Right lobe of liver (tissue), 6 donors: ENCODE results near the gene ADAM11. TPM values are rescaled to one million over a fixed set of nuclear protein-coding genes. Genes with fewer than 3 reads are reported as not detected.
A peak's percentile ranks its signal among the peaks of the same experiment; 100 is the strongest.

Source experiments
- ATAC-seq, 4 donors: fragments of 200-7000 bp; cut with Tn5 transposase; one replicate each; pipeline ENCODE4 v1.9.1; 2020; ENCODE audit warnings: mild to moderate bottlenecking in 4 of 4, moderate library complexity in 4 of 4
- DNase-seq, 3 donors: peaks; one replicate each; pipeline ENCODE4 v3.0.0-alpha.2; 2020
- H3K27ac ChIP-seq, 3 donors: fragments of 200-600 bp; one replicate each; pipeline ENCODE4 v1.8.0; 2022
- H3K27me3 ChIP-seq, 2 donors: fragments of 200-600 bp; one replicate each; pipeline ENCODE4 v1.8.0; 2022
- H3K36me3 ChIP-seq, 4 donors: fragments of 200-600 bp; sonication (generic) in 1 of 4; one replicate each; pipeline versions ENCODE4 v1.5.1 to v1.8.0; 2017 to 2022; ENCODE audit warnings: control low read depth in 1 of 4
- H3K4me1 ChIP-seq, 4 donors: fragments of 200-600 bp; sonication (generic) in 1 of 4; one replicate each; pipeline versions ENCODE4 v1.5.1 to v1.8.0; 2017 to 2022; ENCODE audit warnings: control low read depth in 1 of 4
- H3K4me3 ChIP-seq, 3 donors: fragments of 200-600 bp; one replicate each; pipeline ENCODE4 v1.8.0; 2022
- H3K9me3 ChIP-seq, 4 donors: fragments of 200-600 bp; sonication (generic) in 1 of 4; one replicate each; pipeline versions ENCODE4 v1.5.1 to v1.8.0; 2017 to 2022; ENCODE audit warnings: control low read depth in 1 of 4
- POLR2A ChIP-seq: fragments of 450-650 bp; IDR thresholded peaks from one replicate; pipeline ENCODE4 v1.6.1; 2017; ENCODE audit warnings: antibody characterized with exemption, mild to moderate bottlenecking
- WGBS: methylation state at CpG from one replicate; pipeline ENCODE4 v1.1.6; 2018; ENCODE audit warnings: low coverage, low lambda C conversion rate; ENCODE audit not compliant: insufficient coverage; ENCODE audit errors: missing lambda C conversion rate; 5-methylcytosine and 5-hydroxymethylcytosine counted together
- intact Hi-C, 2 donors: fragments of 100-400 bp; cut with DNase I; formaldehyde crosslinking; loops; one replicate each; pipeline versions ENCODE4 v1.11.2 to v1.14.1; 2022
- total RNA-seq, 6 experiments: library from RNA; depleted of rRNA in 2 of 6; stranded (reverse); fragments of >200 nt in 2 of 6; fragmentation: NEBNext Ultra II Directional in 3 of 6; extraction: Animal tissue kit (Norgen Biotek cat#: 25700) in 3 of 6; gene quantifications; one replicate each; pipeline versions ENCODE4 v1.1.0 to v1.2.4, GENCODE V29; 2016 to 2023
- TF ChIP-seq, protein P1 (sequence below), 4 donors: fragments of 200-600 bp in 3 of 4; fragments of 450-650 bp in 1 of 4; IDR thresholded peaks; one replicate each; pipeline versions ENCODE4 v1.5.1 to v1.8.0; 2016 to 2022; ENCODE audit warnings: antibody characterized with exemption in 4 of 4, mild to moderate bottlenecking in 2 of 4
- donor health status: DM: no; HTN: yes; CAD: no.
- donor health status: DM: no; HTN: no; CAD: no.
- donor health status: DM: no; HTN: no; CAD: no.
- donor health status: DM: no; HTN: yes; CAD: no.
- donor health status: DM: no; HTN: yes; CAD: no.

Gene ADAM11
- total RNA-seq, 6 experiments from 2014 or later, result 0.04 to 0.12 (median 0.08) TPM; not detected in 2

- no peaks in the 10 kb centered on the region for H3K36me3 ChIP-seq
- peaks cover 0 to 13% of the 10 kb centered on the region in 2 donors for H3K27me3 ChIP-seq
- ATAC-seq (peak in 2 of 4 donors; percentile 7 to 18), DNase-seq (no peak)
- peaks cover 0 to 9% (median 0%) of the 10 kb centered on the region in 4 donors for H3K4me1 ChIP-seq
- H3K9me3 ChIP-seq, result no peaks in the 10 kb centered on the region
- TF ChIP-seq POLR2A, result no peak
- TF ChIP-seq, protein P1, sequence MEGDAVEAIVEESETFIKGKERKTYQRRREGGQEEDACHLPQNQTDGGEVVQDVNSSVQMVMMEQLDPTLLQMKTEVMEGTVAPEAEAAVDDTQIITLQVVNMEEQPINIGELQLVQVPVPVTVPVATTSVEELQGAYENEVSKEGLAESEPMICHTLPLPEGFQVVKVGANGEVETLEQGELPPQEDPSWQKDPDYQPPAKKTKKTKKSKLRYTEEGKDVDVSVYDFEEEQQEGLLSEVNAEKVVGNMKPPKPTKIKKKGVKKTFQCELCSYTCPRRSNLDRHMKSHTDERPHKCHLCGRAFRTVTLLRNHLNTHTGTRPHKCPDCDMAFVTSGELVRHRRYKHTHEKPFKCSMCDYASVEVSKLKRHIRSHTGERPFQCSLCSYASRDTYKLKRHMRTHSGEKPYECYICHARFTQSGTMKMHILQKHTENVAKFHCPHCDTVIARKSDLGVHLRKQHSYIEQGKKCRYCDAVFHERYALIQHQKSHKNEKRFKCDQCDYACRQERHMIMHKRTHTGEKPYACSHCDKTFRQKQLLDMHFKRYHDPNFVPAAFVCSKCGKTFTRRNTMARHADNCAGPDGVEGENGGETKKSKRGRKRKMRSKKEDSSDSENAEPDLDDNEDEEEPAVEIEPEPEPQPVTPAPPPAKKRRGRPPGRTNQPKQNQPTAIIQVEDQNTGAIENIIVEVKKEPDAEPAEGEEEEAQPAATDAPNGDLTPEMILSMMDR (IDR thresholded peaks at IDR 0.05), result no peak
- 90% methylated on average over 2 of the region's 10 CpGs for WGBS
- no peak overlapping the region for H3K4me3 ChIP-seq
- no peak overlapping the region for H3K27ac ChIP-seq
- intact Hi-C loops, result no loop called here
Observed at GRCh38 chr17:44757045-44757917, 1.5 kb upstream of the ADAM11 start.

DNA sequence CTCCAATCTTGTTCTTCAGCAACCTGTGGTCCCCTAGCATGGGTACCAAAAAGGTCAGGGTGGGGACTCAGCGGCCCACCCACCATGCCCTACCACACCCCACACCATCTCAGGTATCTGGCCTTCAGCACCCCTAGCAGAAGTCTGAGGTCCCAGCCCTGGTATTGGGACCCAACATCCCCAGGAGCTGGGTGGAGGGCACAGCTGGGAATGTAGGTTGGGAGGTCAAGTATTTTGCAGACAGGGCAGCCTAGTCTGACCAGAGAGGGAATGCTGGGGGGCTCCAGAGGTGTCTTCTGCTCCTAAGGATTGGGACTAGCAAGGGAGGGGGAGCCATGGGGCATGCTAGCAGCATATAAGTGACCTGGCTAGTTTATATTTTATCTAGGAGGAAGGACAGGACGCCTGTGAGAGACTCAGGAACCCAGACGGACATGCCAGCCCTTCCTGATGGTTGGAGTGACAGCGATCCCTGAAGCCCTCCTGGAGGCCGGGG, 822 bp upstream of the ADAM11 start:
- Histone ChIP-seq H3K4me3 (no peak overlapping the region), H3K27me3 (peaks cover 0 to 13% of the 10 kb centered on the region in 2 donors)

DNA sequence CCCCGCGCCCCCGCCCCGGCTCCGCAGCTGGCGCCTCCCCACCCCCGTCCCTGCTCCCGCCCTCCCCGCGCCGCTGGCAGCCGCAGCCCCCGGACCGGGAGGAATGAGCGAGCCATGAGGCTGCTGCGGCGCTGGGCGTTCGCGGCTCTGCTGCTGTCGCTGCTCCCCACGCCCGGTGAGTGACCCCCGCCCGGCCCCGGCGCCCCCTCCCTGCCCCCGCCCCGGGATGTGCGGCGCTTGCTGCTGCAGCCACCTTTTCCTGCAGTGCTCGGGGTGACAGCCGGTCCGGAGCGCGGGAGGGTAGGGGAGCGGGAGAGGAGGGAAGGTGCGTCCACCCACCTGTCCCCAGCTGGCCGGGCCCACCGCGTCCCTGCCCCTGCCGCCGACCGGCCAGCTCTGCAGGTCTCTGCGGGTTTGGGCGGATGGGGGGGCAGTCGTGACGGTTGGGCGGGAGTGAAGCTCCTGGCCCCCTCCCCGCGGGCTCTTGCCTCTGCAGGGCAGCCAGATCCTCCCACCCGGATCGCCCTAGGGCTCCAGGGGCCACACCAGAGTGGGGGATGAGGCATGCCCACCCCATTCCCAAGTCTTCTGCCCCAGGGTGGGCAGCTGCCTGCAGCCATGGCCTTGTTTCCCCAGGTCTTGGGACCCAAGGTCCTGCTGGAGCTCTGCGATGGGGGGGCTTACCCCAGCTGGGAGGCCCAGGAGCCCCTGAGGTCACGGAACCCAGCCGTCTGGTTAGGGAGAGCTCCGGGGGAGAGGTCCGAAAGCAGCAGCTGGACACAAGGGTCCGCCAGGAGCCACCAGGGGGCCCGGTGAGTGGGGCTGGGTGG, 513 bp downstream of the ADAM11 start:
- no peaks in the 10 kb centered on the region for H3K9me3 ChIP-seq
- no peak for TF ChIP-seq POLR2A
- TF ChIP-seq, protein P1 (IDR thresholded peaks at IDR 0.05), result no peak
- H3K27me3 ChIP-seq, result peaks cover 0 to 13% of the 10 kb centered on the region in 2 donors
- peak overlapping the region in 1 of 3 donors; percentile 29 for H3K4me3 ChIP-seq
- 55% methylated on average over 6 of the region's 60 CpGs for WGBS
- H3K36me3 ChIP-seq, result no peaks in the 10 kb centered on the region
- intact Hi-C loops, result no loop called here
- no peak for ATAC-seq
- DNase-seq, result no peak
- no peak overlapping the region for H3K27ac ChIP-seq
- peaks cover 0 to 9% (median 0%) of the 10 kb centered on the region in 4 donors for H3K4me1 ChIP-seq

More for the DNA sequence above, 822 bp upstream of the ADAM11 start:
- H3K9me3 ChIP-seq, result no peaks in the 10 kb centered on the region
- H3K27ac ChIP-seq, result no peak overlapping the region
- peaks cover 0 to 9% (median 0%) of the 10 kb centered on the region in 4 donors for H3K4me1 ChIP-seq
- DNase-seq (no peak), ATAC-seq (peak in 1 of 4 donors; percentile 15)
- intact Hi-C loops, result no loop called here
- WGBS, result 100% methylated on average over 1 of the region's 5 CpGs
- no peak for TF ChIP-seq POLR2A
- TF ChIP-seq, protein P1 (IDR thresholded peaks at IDR 0.05), result no peak
- no peaks in the 10 kb centered on the region for H3K36me3 ChIP-seq

DNA sequence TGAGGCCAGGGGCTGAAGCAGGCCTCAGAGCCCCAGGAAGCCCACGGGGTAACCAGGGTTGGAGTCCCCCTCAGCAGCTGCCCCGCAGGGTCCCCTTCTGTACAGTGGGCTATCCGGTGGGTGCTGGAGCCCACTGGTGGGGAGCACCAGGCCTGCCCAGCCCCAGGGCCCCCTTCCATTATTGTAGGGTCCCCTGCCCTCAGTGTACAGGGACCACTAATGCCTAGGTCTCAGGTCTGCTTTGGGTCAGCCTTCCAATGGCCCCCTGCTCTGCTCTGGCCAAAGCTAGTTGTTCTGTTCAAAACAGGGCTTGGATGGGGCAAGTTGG, 1.1 kb downstream of the ADAM11 start:
- ATAC-seq, result no peak

More for the DNA sequence above, 1.1 kb downstream of the ADAM11 start:
- H3K27me3 ChIP-seq, result peaks cover 0 to 13% of the 10 kb centered on the region in 2 donors
- no peaks in the 10 kb centered on the region for H3K36me3 ChIP-seq
- no peak for DNase-seq
- intact Hi-C loops, result no loop called here
- TF ChIP-seq POLR2A, result no peak
- TF ChIP-seq, protein P1 (IDR thresholded peaks at IDR 0.05), result no peak
- no CpG with 5 or more reads among the region's 3 CpGs for WGBS
- H3K4me1 ChIP-seq, result peaks cover 0 to 9% (median 0%) of the 10 kb centered on the region in 4 donors
- H3K27ac ChIP-seq, result no peak overlapping the region
- no peak overlapping the region for H3K4me3 ChIP-seq
- no peaks in the 10 kb centered on the region for H3K9me3 ChIP-seq
